HUES64 (cell line): Measurements from ENCODE around the gene FRMPD1. TPM values are rescaled to one million over a fixed set of nuclear protein-coding genes. Genes with fewer than 3 reads are reported as not detected.
"Not testable (repeated sequence)": the region's sequence is repeated elsewhere in the genome, so short reads cannot be mapped to it uniquely, and the experiment has no call there.

Experiments used
- H3K27ac ChIP-seq: 2 replicates; pipeline ENCODE4 v1.7.0; 2013; ENCODE audit warnings: low read depth, low read length, inconsistent platforms
- H3K27me3 ChIP-seq: 2 replicates; pipeline ENCODE4 v1.6.1; 2013; ENCODE audit warnings: mild to moderate bottlenecking, low read length; ENCODE audit not compliant: insufficient read depth
- H3K36me3 ChIP-seq: 2 replicates; pipeline ENCODE4 v1.6.1; 2013; ENCODE audit warnings: mild to moderate bottlenecking, low read length; ENCODE audit not compliant: insufficient read depth
- H3K4me1 ChIP-seq: 2 replicates; pipeline ENCODE4 v1.6.1; 2013; ENCODE audit warnings: mild to moderate bottlenecking, low read length, moderate library complexity; ENCODE audit not compliant: insufficient read depth
- H3K4me3 ChIP-seq: 2 replicates; pipeline ENCODE4 v1.5.1; 2013; ENCODE audit warnings: mild to moderate bottlenecking, low read length, moderate library complexity
- H3K9ac ChIP-seq: 2 replicates; pipeline ENCODE4 v1.6.1; 2013; ENCODE audit warnings: mild to moderate bottlenecking, low read depth, low read length
- H3K9me3 ChIP-seq: 2 replicates; pipeline ENCODE4 v1.6.1; 2013; ENCODE audit warnings: low read depth, low read length; ENCODE audit not compliant: insufficient read depth
- WGBS: fragments of 150-250, 120-280 bp; methylation state at CpG from one replicate; pipeline ENCODE4 v1.1.7; 2013; ENCODE audit warnings: missing lambda C conversion rate; 5-methylcytosine and 5-hydroxymethylcytosine counted together
- polyA plus RNA-seq, 2 experiments: library from polyadenylated mRNA; stranded (reverse); fragments of 50-300 nt; gene quantifications; one replicate each; pipeline ENCODE4 v1.2.3, GENCODE V29; 2013

Gene FRMPD1
- 0.10 TPM for polyA plus RNA-seq (2013, experiment 1 of 2)
- polyA plus RNA-seq (2013, experiment 2 of 2) = 0.06 TPM

GRCh38 chr9:37650873-37651768 lies at the start of gene FRMPD1:
FRMPD1 (plus strand) TSS chr9:37650954; CDS start chr9:37692642, 41,688 bp downstream.
- H3K36me3 ChIP-seq = no peaks in the 10 kb centered on the region
- H3K27ac ChIP-seq = no peak within 1 kb of the TSS
- peak within 1 kb of the TSS; percentile 78 for H3K4me3 ChIP-seq
- peak within 1 kb of the TSS; percentile 66 for H3K9ac ChIP-seq
- H3K4me1 ChIP-seq = 0 out of 2 replicates have a peak, but pooled peaks cover 3% of the 10 kb centered on the region
- peaks cover 90% of the 10 kb centered on the region for H3K27me3 ChIP-seq
- 3% methylated on average over 73 of the region's 73 CpGs for WGBS
- H3K9me3 ChIP-seq = no peaks in the 10 kb centered on the region

- H3K4me1 ChIP-seq, H3K27ac ChIP-seq, H3K9me3 ChIP-seq, H3K27me3 ChIP-seq, H3K4me3 ChIP-seq, H3K9ac ChIP-seq, H3K36me3 ChIP-seq: not testable (repeated sequence)
- WGBS = 90% methylated on average over 2 of the region's 4 CpGs
These were observed 48.7 kb upstream of the FRMPD1 start for GRCh38 chr9:37602061-37602460.

- WGBS = 90% methylated on average over 5 of the region's 5 CpGs
These were observed 47.9 kb upstream of the FRMPD1 start for GRCh38 chr9:37602817-37603216.

GRCh38 chr9:37604296-37604695 lies 46.5 kb upstream of the FRMPD1 start:
- Histone ChIP-seq H3K4me3 (no peak overlapping the region), H3K36me3 (no peaks in the 10 kb centered on the region), H3K9ac (no peak overlapping the region), H3K4me1 (no peaks in the 10 kb centered on the region), H3K27me3 (no peaks in the 10 kb centered on the region), H3K9me3 (no peaks in the 10 kb centered on the region), H3K27ac (no peak overlapping the region)
- WGBS = 86% methylated on average over 1 of the region's 1 CpG

More at GRCh38 chr9:37602817-37603216, 47.9 kb upstream of the FRMPD1 start:
- Histone ChIP-seq H3K36me3 (no peaks in the 10 kb centered on the region), H3K4me1 (no peaks in the 10 kb centered on the region), H3K9me3 (no peaks in the 10 kb centered on the region), H3K27ac (no peak overlapping the region), H3K9ac (no peak overlapping the region), H3K4me3 (no peak overlapping the region), H3K27me3 (no peaks in the 10 kb centered on the region)

GRCh38 chr9:37608250-37608649 lies 42.5 kb upstream of the FRMPD1 start:
- H3K27me3 ChIP-seq = no peaks in the 10 kb centered on the region
- no peak overlapping the region for H3K27ac ChIP-seq
- H3K4me3 ChIP-seq = no peak overlapping the region
- H3K9ac ChIP-seq = no peak overlapping the region
- H3K9me3 ChIP-seq = no peaks in the 10 kb centered on the region
- H3K36me3 ChIP-seq = no peaks in the 10 kb centered on the region
- no peaks in the 10 kb centered on the region for H3K4me1 ChIP-seq

- no peak overlapping the region for H3K9ac ChIP-seq
- H3K4me1 ChIP-seq = no peaks in the 10 kb centered on the region
- H3K27ac ChIP-seq = no peak overlapping the region
- no peaks in the 10 kb centered on the region for H3K9me3 ChIP-seq
- H3K36me3 ChIP-seq = no peaks in the 10 kb centered on the region
- H3K27me3 ChIP-seq = no peaks in the 10 kb centered on the region
- H3K4me3 ChIP-seq = no peak overlapping the region
- WGBS = 79% methylated on average over 6 of the region's 6 CpGs
These were observed 40.9 kb upstream of the FRMPD1 start for GRCh38 chr9:37609735-37610397.

GRCh38 chr9:37611014-37611413 lies 39.7 kb upstream of the FRMPD1 start:
- 90% methylated on average over 6 of the region's 6 CpGs for WGBS
- no peaks in the 10 kb centered on the region for H3K4me1 ChIP-seq

GRCh38 chr9:37611961-37612360 lies 38.8 kb upstream of the FRMPD1 start:
- WGBS = 96% methylated on average over 1 of the region's 1 CpG
- no peak overlapping the region for H3K4me3 ChIP-seq
- no peaks in the 10 kb centered on the region for H3K36me3 ChIP-seq
- H3K9me3 ChIP-seq = no peaks in the 10 kb centered on the region
- no peak overlapping the region for H3K9ac ChIP-seq
- H3K4me1 ChIP-seq = no peaks in the 10 kb centered on the region
- no peaks in the 10 kb centered on the region for H3K27me3 ChIP-seq
- H3K27ac ChIP-seq = no peak overlapping the region

More at GRCh38 chr9:37611014-37611413, 39.7 kb upstream of the FRMPD1 start:
- no peak overlapping the region for H3K9ac ChIP-seq
- no peaks in the 10 kb centered on the region for H3K27me3 ChIP-seq
- no peak overlapping the region for H3K27ac ChIP-seq
- H3K4me3 ChIP-seq = no peak overlapping the region
- H3K9me3 ChIP-seq = no peaks in the 10 kb centered on the region
- no peaks in the 10 kb centered on the region for H3K36me3 ChIP-seq

- H3K27me3 ChIP-seq = no peaks in the 10 kb centered on the region
- H3K27ac ChIP-seq = no peak overlapping the region
- no peaks in the 10 kb centered on the region; the same call in 1 of the 2 replicates for H3K4me1 ChIP-seq
- H3K36me3 ChIP-seq = no peaks in the 10 kb centered on the region
- WGBS = 99% methylated on average over 2 of the region's 2 CpGs
- no peaks in the 10 kb centered on the region for H3K9me3 ChIP-seq
- H3K9ac ChIP-seq = no peak overlapping the region
- no peak overlapping the region for H3K4me3 ChIP-seq
These were observed 33.6 kb upstream of the FRMPD1 start for GRCh38 chr9:37617161-37617560.

- WGBS = 77% methylated on average over 4 of the region's 4 CpGs
- Histone ChIP-seq H3K9me3 (no peaks in the 10 kb centered on the region), H3K27me3 (no peaks in the 10 kb centered on the region), H3K36me3 (no peaks in the 10 kb centered on the region), H3K9ac (no peak overlapping the region), H3K27ac (no peak overlapping the region), H3K4me3 (no peak overlapping the region), H3K4me1 (no peaks in the 10 kb centered on the region; the same call in 1 of the 2 replicates)
These were observed 32.9 kb upstream of the FRMPD1 start for GRCh38 chr9:37617832-37618231.

- Histone ChIP-seq H3K9me3 (no peaks in the 10 kb centered on the region), H3K4me3 (no peak overlapping the region), H3K9ac (no peak overlapping the region), H3K27me3 (no peaks in the 10 kb centered on the region), H3K27ac (no peak overlapping the region), H3K4me1 (peaks cover 2% of the 10 kb centered on the region; the same call in 1 of the 2 replicates), H3K36me3 (no peaks in the 10 kb centered on the region)
- WGBS = 90% methylated on average over 4 of the region's 4 CpGs
These were observed 31.9 kb upstream of the FRMPD1 start for GRCh38 chr9:37618817-37619216.
